HEK293T (cell line): Measurements from ENCODE around the gene KCNQ5.

Experiments
- CTBP1 ChIP-seq: fragments of 450-650 bp; IDR thresholded peaks from 2 replicates; pipeline ENCODE4 v1.6.1; 2016; ENCODE audit warnings: borderline replicate concordance
- ELF4 ChIP-seq: fragments of 450-650 bp; IDR thresholded peaks from 2 replicates; pipeline ENCODE4 v1.6.1; 2017; ENCODE audit warnings: antibody characterized with exemption
- FOXK2 ChIP-seq: fragments of 450-650 bp; IDR thresholded peaks from 2 replicates; pipeline ENCODE4 v1.6.1; 2016; ENCODE audit warnings: mild to moderate bottlenecking
- L3MBTL2 ChIP-seq: fragments of 450-650 bp; conservative IDR thresholded peaks from 2 replicates; pipeline ENCODE4 v1.6.1; 2016; ENCODE audit warnings: mild to moderate bottlenecking
- SP1 ChIP-seq: fragments of 450-650 bp; IDR thresholded peaks from 2 replicates; pipeline ENCODE4 v1.6.1; 2017
- SUZ12 ChIP-seq: fragments of 450-650 bp; IDR thresholded peaks from 2 replicates; pipeline ENCODE4 v1.6.1; 2016; ENCODE audit warnings: mild to moderate bottlenecking

DNA sequence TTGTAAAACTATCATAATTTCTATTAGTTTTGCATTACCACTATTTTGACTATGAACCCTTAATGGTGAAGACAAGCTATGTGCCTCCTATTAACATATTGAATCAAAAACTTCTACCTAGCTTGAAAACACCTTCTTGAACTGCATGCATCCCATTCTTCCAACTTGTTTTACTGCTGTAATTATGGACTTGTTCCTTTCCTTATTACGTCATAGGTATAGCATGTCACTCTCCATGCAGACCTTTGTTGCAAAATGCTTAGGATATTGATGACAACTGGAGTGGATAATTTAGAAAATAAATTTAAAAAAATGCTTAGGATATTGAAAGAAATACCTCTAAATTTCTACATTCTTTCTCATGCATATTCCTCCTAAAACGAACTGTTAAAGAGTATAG is 219.3 kb downstream of the KCNQ5 start:
- no peak for TF ChIP-seq ELF4
- TF ChIP-seq SP1, result no peak
- no peak for TF ChIP-seq FOXK2
- TF ChIP-seq SUZ12, result no peak
- no peak for TF ChIP-seq L3MBTL2
- TF ChIP-seq CTBP1, result no peak
